H1 (cell line): ENCODE data around the gene RABEP2. TPM values are rescaled to one million over a fixed set of nuclear protein-coding genes. Genes with fewer than 3 reads are reported as not detected.

ENCODE experiments used
- ATF2 ChIP-seq: IDR thresholded peaks from 2 replicates; pipeline ENCODE4 v1.6.1; 2012; ENCODE audit warnings: low read length, inconsistent platforms
- CHD1 ChIP-seq: IDR thresholded peaks from 2 replicates; pipeline ENCODE4 v1.6.1; 2012; ENCODE audit warnings: low read depth, low read length, improper control_type of control experiment
- CHD7 ChIP-seq: fragments of 300-600 bp; sonication (generic); IDR thresholded peaks from 2 replicates; pipeline ENCODE4 v1.7.1; 2012; ENCODE audit warnings: low read length, moderate library complexity, mild to moderate bottlenecking, inconsistent platforms; ENCODE audit not compliant: insufficient replicate concordance
- SIRT6 ChIP-seq: IDR thresholded peaks from one replicate; pipeline ENCODE4 v1.7.1; 2012; ENCODE audit warnings: low read length, inconsistent platforms
- SIX5 ChIP-seq: IDR thresholded peaks from 2 replicates; pipeline ENCODE4 v1.6.1; 2011; ENCODE audit warnings: mild to moderate bottlenecking, low read depth, low read length
- SP4 ChIP-seq: IDR thresholded peaks from 2 replicates; pipeline ENCODE4 v1.6.1; 2012; ENCODE audit warnings: low read length, inconsistent platforms
- ZNF274 ChIP-seq: IDR thresholded peaks from 2 replicates; pipeline ENCODE4 v1.7.0; 2012; ENCODE audit warnings: low read length, borderline replicate concordance; ENCODE audit errors: extremely low read depth
- polyA plus RNA-seq, 7 experiments: library from polyadenylated mRNA; depleted of rRNA in 3 of 7; stranded (reverse) in 5 of 7; unstranded in 2 of 7; fragments of >200 nt in 5 of 7; fragments of 200-250 nt in 2 of 7; gene quantifications; 1 replicate in 5 of 7; 2 replicates in 1 of 7; 4 replicates in 1 of 7; pipeline versions ENCODE4 v1.2.1 to v1.2.3, GENCODE V29; 2011 to 2013; ENCODE audit warnings: missing spikeins in 2 of 7, mixed read lengths in 2 of 7
- total RNA-seq: library from RNA; stranded (reverse); fragmentation: NEBNext Ultra II Directional; extraction: Animal tissue kit (Norgen Biotek cat#: 25700); gene quantifications from 2 replicates; pipeline ENCODE4 v1.2.1, GENCODE V29; 2021

Gene RABEP2
- total and polyA plus RNA-seq, 2 of the 8 experiments (the other 6 are each of a cell fraction or from before 2014, with no cell fraction given): 10.4 to 14.9 TPM

GRCh38 chr16:28877655-28878000 is 47.4 kb downstream of the RABEP2 start (continued):
- no peak for TF ChIP-seq ZNF274
- TF ChIP-seq CHD7: no peak
- no peak for TF ChIP-seq SP4
- TF ChIP-seq ATF2: no peak
- no peak for TF ChIP-seq SIX5
- TF ChIP-seq SIRT6: no peak
- no peak for TF ChIP-seq CHD1
